Neuronal stem cell (in vitro differentiated cells): ENCODE data around the gene GNAS.
"Not testable (repeated sequence)": the region's sequence is repeated elsewhere in the genome, so short reads cannot be mapped to it uniquely, and the experiment has no call there.

Experiments
- DNase-seq: peaks from one replicate; pipeline ENCODE4 v3.0.0-alpha.2; 2013; ENCODE audit warnings: low spot score
- H2AFZ ChIP-seq: one replicate; pipeline ENCODE4 v1.6.1; 2013; ENCODE audit warnings: mild to moderate bottlenecking, low read length, inconsistent platforms
- H2AK5ac ChIP-seq: 2 replicates; pipeline ENCODE4 v1.6.1; 2013; ENCODE audit warnings: low read depth, mild to moderate bottlenecking, inconsistent platforms, low read length, moderate library complexity, mixed read lengths
- H2BK120ac ChIP-seq: 2 replicates; pipeline ENCODE4 v1.6.1; 2013; ENCODE audit warnings: low read depth, mild to moderate bottlenecking, inconsistent platforms, low read length, moderate library complexity, mixed read lengths
- H2BK12ac ChIP-seq: one replicate; pipeline ENCODE4 v1.6.1; 2013; ENCODE audit warnings: low read length, inconsistent platforms
- H2BK15ac ChIP-seq: 2 replicates; pipeline ENCODE4 v1.6.1; 2013; ENCODE audit warnings: mild to moderate bottlenecking, low read length, inconsistent platforms, mixed read lengths
- H2BK5ac ChIP-seq: one replicate; pipeline ENCODE4 v1.6.1; 2013; ENCODE audit warnings: inconsistent platforms, mild to moderate bottlenecking, low read length, moderate library complexity
- H3K14ac ChIP-seq: one replicate; pipeline ENCODE4 v1.6.1; 2013; ENCODE audit warnings: low read length, inconsistent platforms
- H3K18ac ChIP-seq: 2 replicates; pipeline ENCODE4 v1.6.1; 2013; ENCODE audit warnings: low read length, inconsistent platforms
- H3K23ac ChIP-seq: 2 replicates; pipeline ENCODE4 v1.6.1; 2013; ENCODE audit warnings: low read depth, mild to moderate bottlenecking, mixed read lengths, low read length, inconsistent platforms; ENCODE audit not compliant: poor library complexity
- H3K27ac ChIP-seq: replicated peaks from 3 replicates; pipeline ENCODE4 v1.5.1; 2013; ENCODE audit warnings: low read length, inconsistent platforms
- H3K27me3 ChIP-seq, 3 experiments: 2 replicates each; pipeline ENCODE4 v1.6.1; 2013; ENCODE audit warnings: low read length in 3 of 3, mild to moderate bottlenecking in 2 of 3, inconsistent platforms in 1 of 3, low read depth in 1 of 3, mixed read lengths in 1 of 3, moderate library complexity in 1 of 3; ENCODE audit not compliant: control insufficient read depth in 3 of 3, insufficient read depth in 3 of 3
- H3K36me3 ChIP-seq, 2 donors: replicated peaks in 1 of 2; 2 replicates each; pipeline ENCODE4 v1.6.1; 2013; ENCODE audit warnings: low read length in 2 of 2; ENCODE audit not compliant: control insufficient read depth in 2 of 2, insufficient read depth in 2 of 2
- H3K4ac ChIP-seq: 2 replicates; pipeline ENCODE4 v1.6.1; 2013; ENCODE audit warnings: inconsistent platforms, mild to moderate bottlenecking, low read length, moderate library complexity
- H3K4me1 ChIP-seq, 2 donors: 1 replicate in 1 of 2; 2 replicates in 1 of 2; pipeline ENCODE4 v1.6.1; 2013; ENCODE audit warnings: low read length in 2 of 2, low read depth in 1 of 2; ENCODE audit not compliant: control insufficient read depth in 2 of 2, insufficient read depth in 1 of 2
- H3K4me2 ChIP-seq: one replicate; pipeline ENCODE4 v1.6.1; 2013; ENCODE audit warnings: mild to moderate bottlenecking, low read length, inconsistent platforms; ENCODE audit not compliant: insufficient read depth, poor library complexity, severe bottlenecking
- H3K4me3 ChIP-seq, 2 donors: 2 replicates each; pipeline ENCODE4 v1.5.1; 2013; ENCODE audit warnings: low read length in 2 of 2, mild to moderate bottlenecking in 2 of 2, inconsistent platforms in 1 of 2, moderate library complexity in 1 of 2
- H3K79me1 ChIP-seq: one replicate; pipeline ENCODE4 v1.6.1; 2013; ENCODE audit warnings: low read depth, mild to moderate bottlenecking, inconsistent platforms, low read length, moderate library complexity
- H3K9ac ChIP-seq: one replicate; pipeline ENCODE4 v1.6.1; 2013; ENCODE audit warnings: mild to moderate bottlenecking, low read depth, low read length, inconsistent platforms; ENCODE audit not compliant: poor library complexity
- H3K9me3 ChIP-seq, 2 donors: replicated peaks in 1 of 2; 2 replicates each; pipeline versions ENCODE3 to v1.6.1; 2013; ENCODE audit warnings: low read length in 2 of 2, mild to moderate bottlenecking in 2 of 2, inconsistent platforms in 1 of 2, low read depth in 1 of 2, mixed read lengths in 1 of 2, moderate library complexity in 1 of 2; ENCODE audit not compliant: control insufficient read depth in 2 of 2, insufficient read depth in 1 of 2
- H4K8ac ChIP-seq: one replicate; pipeline ENCODE4 v1.6.1; 2013; ENCODE audit warnings: low read depth, mild to moderate bottlenecking, inconsistent platforms, low read length, moderate library complexity
- H4K91ac ChIP-seq: one replicate; pipeline ENCODE4 v1.6.1; 2013; ENCODE audit warnings: low read length, low read depth, mild to moderate bottlenecking, inconsistent platforms; ENCODE audit not compliant: poor library complexity
- WGBS, 2 donors: extraction: QIAGEN DNeasy Blood & Tissue Kit; methylation state at CpG; one replicate each; pipeline ENCODE4 v1.1.7; 2013; ENCODE audit warnings: missing lambda C conversion rate in 2 of 2, mixed read lengths in 1 of 2; ENCODE audit not compliant: insufficient read length in 2 of 2, insufficient replicate concordance in 1 of 2; ENCODE audit errors: extremely low coverage in 2 of 2; 5-methylcytosine and 5-hydroxymethylcytosine counted together

GNAS gene

DNA sequence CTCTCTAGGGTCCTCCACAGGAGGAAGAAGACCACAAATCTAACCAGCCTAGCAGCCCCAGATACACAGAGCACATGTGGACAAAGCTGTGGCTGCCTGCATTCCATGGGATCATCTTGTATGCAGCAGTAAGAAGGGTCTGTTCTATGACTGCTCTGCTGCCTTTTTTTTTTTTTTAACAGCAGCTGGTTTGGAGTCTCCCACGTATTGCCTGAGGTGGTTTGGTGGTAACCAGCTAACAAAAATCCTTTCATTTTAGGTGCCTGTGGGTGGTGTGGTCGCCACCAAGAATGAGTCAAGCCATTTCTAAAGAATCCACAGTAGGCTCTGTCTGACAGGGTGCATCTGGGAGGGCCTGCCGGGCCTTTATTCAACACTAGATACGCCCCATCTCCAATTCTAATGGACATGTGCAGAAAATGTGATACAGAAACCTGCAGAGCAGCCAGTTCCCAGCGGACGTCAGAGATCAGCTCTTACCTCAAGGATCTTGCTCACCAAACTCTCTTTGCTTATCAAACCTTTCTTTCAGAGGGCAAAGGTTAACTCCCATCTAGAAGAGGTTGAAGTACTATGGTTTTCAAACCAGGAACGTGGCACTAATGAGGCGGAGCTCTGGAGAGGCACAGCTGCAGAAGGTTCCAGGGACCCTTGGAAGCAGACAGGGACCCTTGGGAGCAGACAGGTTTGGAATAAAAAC is 33.8 kb upstream of the GNAS start:
- WGBS, 2 donors: no CpG with 5 or more reads among the region's 8 CpGs
- no peak overlapping the region for H2BK15ac ChIP-seq
- peaks cover 0 to 22% (median 0%) of the 10 kb centered on the region in 3 experiments for H3K27me3 ChIP-seq
- no peaks in the 10 kb centered on the region for H3K9me3 ChIP-seq
- H3K18ac ChIP-seq: no peak overlapping the region
- peaks cover 0 to 12% of the 10 kb centered on the region in 2 donors for H3K36me3 ChIP-seq
- no peak overlapping the region for H4K91ac ChIP-seq
- no peak overlapping the region for H2AFZ ChIP-seq
- no peak overlapping the region for H2BK120ac ChIP-seq
- H3K4ac ChIP-seq: no peak overlapping the region
- DNase-seq: no peak
- no peak overlapping the region for H3K27ac ChIP-seq
- no peak overlapping the region for H2BK12ac ChIP-seq
- H3K79me1 ChIP-seq: no peaks in the 10 kb centered on the region
- H3K4me2 ChIP-seq: no peak overlapping the region
- peaks cover 0 to 1% of the 10 kb centered on the region in 2 donors for H3K4me1 ChIP-seq
- no peak overlapping the region for H3K23ac ChIP-seq
- no peak overlapping the region for H3K9ac ChIP-seq
- no peak overlapping the region for H2BK5ac ChIP-seq
- no peak overlapping the region for H3K4me3 ChIP-seq
- no peak overlapping the region for H2AK5ac ChIP-seq
- H3K14ac ChIP-seq: no peak overlapping the region
- no peak overlapping the region for H4K8ac ChIP-seq

DNA sequence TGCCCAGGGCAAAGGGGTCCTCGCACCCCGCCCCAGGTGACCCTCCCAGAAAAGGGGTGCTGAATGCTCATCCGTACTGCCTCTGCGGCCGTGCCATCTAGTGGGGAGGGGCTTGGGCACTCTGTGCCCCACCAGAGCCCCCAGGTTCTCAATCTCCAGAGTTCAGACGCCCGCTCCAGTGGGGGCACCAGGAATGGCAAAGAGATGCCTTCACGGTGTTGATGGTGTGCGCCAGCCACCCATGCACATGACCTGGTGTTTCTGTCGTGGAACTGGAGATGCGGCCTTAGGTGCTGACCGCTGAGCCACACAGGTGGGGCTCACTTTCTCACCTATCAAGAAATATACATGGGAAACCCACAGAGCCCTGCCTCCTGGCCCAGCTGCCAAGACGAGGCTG is 32.6 kb upstream of the GNAS start:
- Histone ChIP-seq H3K4me2 (no peak overlapping the region), H3K18ac (peak overlapping the region; percentile 19), H3K23ac (no peak overlapping the region), H3K14ac (no peak overlapping the region), H2AK5ac (no peak overlapping the region), H3K4me3 (no peak overlapping the region), H3K4ac (no peak overlapping the region), H2BK120ac (no peak overlapping the region), H3K79me1 (no peaks in the 10 kb centered on the region), H2AFZ (no peak overlapping the region), H3K9me3 (no peaks in the 10 kb centered on the region), H3K27ac (no peak overlapping the region), H3K36me3 (peaks cover 0 to 13% of the 10 kb centered on the region in 2 donors), H2BK5ac (no peak overlapping the region), H4K91ac (no peak overlapping the region), H2BK15ac (no peak overlapping the region), H2BK12ac (no peak overlapping the region), H3K4me1 (peaks cover 0 to 1% of the 10 kb centered on the region in 2 donors), H3K9ac (no peak overlapping the region), H3K27me3 (peaks cover 0 to 29% (median 0%) of the 10 kb centered on the region in 3 experiments), H4K8ac (no peak overlapping the region)
- DNase-seq: no peak
- no CpG with 5 or more reads among the region's 13 CpGs for WGBS, 2 donors

DNA sequence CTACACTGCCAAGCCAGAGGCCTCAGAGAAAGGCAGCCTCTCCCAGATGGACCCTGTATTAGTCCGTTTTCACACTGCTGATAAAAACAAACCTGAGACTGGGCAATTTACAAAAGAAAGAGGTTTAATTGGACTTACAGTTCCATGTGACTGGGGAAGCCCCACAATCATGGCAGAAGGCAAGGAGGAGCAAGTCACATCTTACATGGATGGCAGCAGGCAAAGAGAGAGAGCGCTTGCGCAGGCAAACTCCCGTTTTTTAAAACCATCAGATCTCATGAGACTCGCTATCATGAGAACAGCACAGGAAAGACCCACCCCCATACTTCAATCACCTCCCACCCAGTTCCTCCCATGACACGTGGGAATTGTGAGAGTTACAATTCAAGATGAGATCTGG is 32.0 kb upstream of the GNAS start:
- H2BK12ac ChIP-seq, H2AK5ac ChIP-seq, H4K8ac ChIP-seq, H3K9ac ChIP-seq, H2BK5ac ChIP-seq, H3K4me3 ChIP-seq, H4K91ac ChIP-seq, H3K27ac ChIP-seq, H2BK120ac ChIP-seq, H3K23ac ChIP-seq, H3K9me3 ChIP-seq, H3K4me1 ChIP-seq, DNase-seq, H3K79me1 ChIP-seq, H3K4ac ChIP-seq, H3K4me2 ChIP-seq, H3K14ac ChIP-seq, H2BK15ac ChIP-seq, H2AFZ ChIP-seq, H3K18ac ChIP-seq: not testable (repeated sequence)
- Histone ChIP-seq H3K36me3 (peaks cover 0 to 13% of the 10 kb centered on the region in 2 donors), H3K27me3 (peaks cover 0 to 30% (median 0%) of the 10 kb centered on the region in 3 experiments)
- WGBS, 2 donors: no CpG with 5 or more reads among the region's 6 CpGs

DNA sequence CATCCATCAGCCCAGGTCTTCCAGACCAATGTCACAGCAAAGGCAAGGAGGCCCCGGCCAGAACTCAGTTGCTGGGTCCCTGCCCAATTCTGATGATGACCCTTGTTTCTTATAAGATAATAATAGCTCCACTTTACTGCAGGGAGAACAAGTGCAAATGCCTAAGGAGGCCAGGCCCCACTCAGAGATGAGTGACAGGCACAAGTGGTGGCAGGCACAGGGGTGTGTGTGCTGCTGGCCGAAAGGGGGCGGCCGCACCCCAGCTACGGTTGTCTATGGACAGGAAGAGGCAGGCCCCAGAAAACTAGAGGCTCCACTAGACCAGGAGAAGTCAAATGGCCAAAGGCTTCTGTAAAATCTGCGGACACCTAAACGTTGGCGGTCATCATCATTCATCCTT is 30.4 kb upstream of the GNAS start:
- H4K8ac ChIP-seq: no peak overlapping the region
- no peak overlapping the region for H3K9ac ChIP-seq
- H3K4ac ChIP-seq: no peak overlapping the region
- H3K9me3 ChIP-seq: no peaks in the 10 kb centered on the region
- H2BK5ac ChIP-seq: no peak overlapping the region
- H3K14ac ChIP-seq: no peak overlapping the region
- no peak overlapping the region for H3K4me2 ChIP-seq
- H2BK12ac ChIP-seq: no peak overlapping the region
- peaks cover 0 to 1% of the 10 kb centered on the region in 2 donors for H3K4me1 ChIP-seq
- no peak overlapping the region for H3K27ac ChIP-seq
- H3K18ac ChIP-seq: no peak overlapping the region
- H2BK15ac ChIP-seq: no peak overlapping the region
- H2BK120ac ChIP-seq: no peak overlapping the region
- H3K4me3 ChIP-seq: no peak overlapping the region
- H3K79me1 ChIP-seq: no peaks in the 10 kb centered on the region
- no peak overlapping the region for H2AFZ ChIP-seq
- H2AK5ac ChIP-seq: no peak overlapping the region
- WGBS, 2 donors: no CpG with 5 or more reads among the region's 8 CpGs
- peaks cover 0 to 36% (median 0%) of the 10 kb centered on the region in 3 experiments for H3K27me3 ChIP-seq
- H4K91ac ChIP-seq: no peak overlapping the region
- H3K36me3 ChIP-seq: peaks cover 0 to 11% of the 10 kb centered on the region in 2 donors
- no peak overlapping the region for H3K23ac ChIP-seq
- no peak for DNase-seq
